K562 (cell line): ENCODE results near the gene CCSER2. TPM values are rescaled to one million over a fixed set of nuclear protein-coding genes. Genes with fewer than 3 reads are reported as not detected.

Source experiments
- ATAC-seq: fragments of 200-7000 bp; cut with Tn5 transposase; 3 replicates; pipeline ENCODE4 v1.9.1; 2020; ENCODE audit warnings: moderate library complexity
- BruUV-seq: library from RNA; stranded (reverse); fragments of 400-500 nt; replicated peaks from 2 replicates; lab custom pipeline; 2021; lab: Mats Ljungman, UMichigan
- CTCF ChIA-PET: fragments of 300-600 bp; formaldehyde crosslinking; extraction: SDS; loops from one replicate; lab custom pipeline; 2021; ENCODE audit warnings: low intra/inter-chr PET ratio; lab: Yijun Ruan, JAX
- POLR2A ChIA-PET: fragments of 300-600, 350-650 bp; sonication (Branson Sonifier 250); formaldehyde crosslinking; extraction: SDS; loops from one replicate; lab custom pipeline; 2021; ENCODE audit warnings: antibody characterized with exemption, inconsistent platforms; lab: Yijun Ruan, JAX
- DNase-seq, 4 experiments: peaks; one replicate each; pipeline versions ENCODE4 v3.0.0 to v3.0.0-alpha.2; 2011 to 2018; ENCODE audit warnings: low spot score in 3 of 4, mixed read lengths in 3 of 4; ENCODE audit errors: extremely low read depth in 1 of 4
- FAIRE-seq: peaks from 2 replicates; lab custom pipeline; 2011; peaks lifted over from hg19 to GRCh38; lab: Jason Lieb, UNC
- H2AFZ ChIP-seq: 2 replicates; pipeline ENCODE4 v1.6.0; 2011; ENCODE audit warnings: low read depth, low read length, control low read depth, inconsistent platforms
- H3K27ac ChIP-seq: fragments of 200-600 bp; 3 replicates; pipeline ENCODE4 v1.8.0; 2011; ENCODE audit warnings: low read depth, mild to moderate bottlenecking, control low read depth, inconsistent platforms, low read length, moderate library complexity, mixed read lengths; ENCODE audit errors: extremely low read depth
- H3K27me3 ChIP-seq, 2 experiments: fragments of 300-600 bp in 1 of 2; 2 replicates in 1 of 2; 3 replicates in 1 of 2; pipeline versions ENCODE4 v1.6.0 to v1.8.0; 2011; ENCODE audit warnings: inconsistent platforms in 2 of 2, low read length in 2 of 2, mild to moderate bottlenecking in 1 of 2, mixed read lengths in 1 of 2, moderate library complexity in 1 of 2; ENCODE audit not compliant: control insufficient read depth in 2 of 2, insufficient read depth in 2 of 2
- H3K36me3 ChIP-seq: fragments of 300-600 bp; 3 replicates; pipeline ENCODE4 v1.8.0; 2011; ENCODE audit warnings: mild to moderate bottlenecking, low read length, inconsistent platforms; ENCODE audit not compliant: control insufficient read depth, insufficient read depth
- H3K4me1 ChIP-seq, 2 experiments: fragments of 200-600 bp in 1 of 2; replicated peaks in 1 of 2; 2 replicates in 1 of 2; 3 replicates in 1 of 2; pipeline versions ENCODE4 v1.5.1 to v1.8.0; 2011; ENCODE audit warnings: inconsistent platforms in 2 of 2, low read length in 2 of 2, mild to moderate bottlenecking in 1 of 2, mixed read lengths in 1 of 2, moderate library complexity in 1 of 2; ENCODE audit not compliant: control insufficient read depth in 2 of 2, insufficient read depth in 2 of 2
- H3K4me2 ChIP-seq: 2 replicates; pipeline ENCODE4 v1.6.1; 2011; ENCODE audit warnings: low read length, control low read depth, inconsistent platforms, mixed read lengths; ENCODE audit not compliant: insufficient read depth
- H3K4me3 ChIP-seq: fragments of 200-600 bp; sonication (generic), shearing (Covaris generic); 2 replicates; pipeline ENCODE4 v1.5.1; 2016; ENCODE audit warnings: control low read depth, inconsistent platforms
- H3K79me2 ChIP-seq: fragments of 200-600 bp; 3 replicates; pipeline ENCODE4 v1.8.0; 2011; ENCODE audit warnings: low read length, inconsistent platforms; ENCODE audit not compliant: control insufficient read depth, insufficient read depth
- H3K9ac ChIP-seq, 2 experiments: 2 replicates each; pipeline versions ENCODE4 v1.6.0 to v1.6.1; 2011; ENCODE audit warnings: low read depth in 2 of 2, low read length in 2 of 2, control low read depth in 1 of 2, inconsistent platforms in 1 of 2, mild to moderate bottlenecking in 1 of 2, mixed read lengths in 1 of 2; ENCODE audit not compliant: insufficient read depth in 1 of 2
- H3K9me1 ChIP-seq: one replicate; pipeline ENCODE4 v1.6.0; 2011; ENCODE audit warnings: inconsistent platforms, mild to moderate bottlenecking, low read length, moderate library complexity; ENCODE audit not compliant: control insufficient read depth, insufficient read depth
- H3K9me3 ChIP-seq: replicated peaks from 2 replicates; pipeline ENCODE4 v1.5.1; 2011; ENCODE audit warnings: low read depth, low read length, inconsistent platforms; ENCODE audit not compliant: control insufficient read depth, insufficient read depth
- H4K20me1 ChIP-seq: replicated peaks from 2 replicates; pipeline ENCODE4 v1.6.1; 2011; ENCODE audit warnings: low read length, inconsistent platforms, mixed read lengths; ENCODE audit not compliant: control insufficient read depth, insufficient read depth
- CBX2 ChIP-seq: fragments of 200-600 bp; sonication (generic); IDR thresholded peaks from one replicate; pipeline ENCODE4 v1.6.1; 2012; ENCODE audit warnings: mild to moderate bottlenecking, low read length, inconsistent platforms; ENCODE audit not compliant: insufficient read depth, poor library complexity, severe bottlenecking
- FOXK1 ChIP-seq: sonication (generic); formaldehyde crosslinking; IDR thresholded peaks from 2 replicates; pipeline ENCODE4 v1.8.0; 2022; ENCODE audit warnings: missing genetic modification reagents, mild to moderate bottlenecking, borderline replicate concordance
- NEUROD1 ChIP-seq: fragments of 150-350 bp; IDR thresholded peaks from 2 replicates; pipeline ENCODE4 v1.6.1; 2014; ENCODE audit warnings: borderline replicate concordance, low read length, low read depth; ENCODE audit not compliant: partially characterized antibody
- SIX5 ChIP-seq, 2 experiments: IDR thresholded peaks; 2 replicates each; pipeline ENCODE4 v1.6.1; 2011; ENCODE audit warnings: low read length in 2 of 2, borderline replicate concordance in 1 of 2, low read depth in 1 of 2, mild to moderate bottlenecking in 1 of 2, moderate library complexity in 1 of 2; ENCODE audit not compliant: insufficient read depth in 1 of 2
- THRAP3 ChIP-seq: fragments of 450-650 bp; IDR thresholded peaks from 2 replicates; pipeline ENCODE4 v1.6.1; 2016; ENCODE audit warnings: mild to moderate bottlenecking, inconsistent platforms, borderline replicate concordance
- ZBTB8A ChIP-seq: fragments of 450-650 bp; IDR thresholded peaks from 2 replicates; pipeline ENCODE4 v1.6.1; 2018; ENCODE audit warnings: mild to moderate bottlenecking, moderate library complexity; ENCODE audit not compliant: partially characterized antibody
- WGBS: fragments of 100-300 bp; shearing (Covaris generic); methylation state at CpG from one replicate; pipeline ENCODE4 v1.1.6; 2016; ENCODE audit warnings: low coverage, mixed read lengths; ENCODE audit not compliant: insufficient coverage; ENCODE audit errors: missing lambda C conversion rate; 5-methylcytosine and 5-hydroxymethylcytosine counted together
- in situ Hi-C: fragments of 300-500 bp; cut with MboI; formaldehyde crosslinking; loops from 4 replicates; pipeline ENCODE4 v1.15.0; 2018; ENCODE audit warnings: inconsistent platforms, mixed read lengths
- intact Hi-C: fragments of 100-400 bp; cut with micrococcal nuclease; formaldehyde crosslinking; loops from 2 replicates; pipeline ENCODE4 v1.14.2; 2022
- polyA plus RNA-seq, 8 experiments: library from polyadenylated mRNA; depleted of rRNA in 4 of 8; stranded (reverse) in 5 of 8; unstranded in 3 of 8; fragments of >200 nt; fragmentation: Nextera tagmentation in 2 of 8; fragmentation: Illumina TruSeq in 1 of 8; extraction: Ambion mirVana in 2 of 8; extraction: Trizol in 1 of 8; gene quantifications; 2 replicates each; pipeline versions ENCODE4 v1.2.1 to v1.2.3, GENCODE V29; 2011 to 2014; ENCODE audit warnings: inconsistent platforms in 1 of 8, missing spikeins in 1 of 8
- total RNA-seq, 7 experiments: library from RNA; depleted of rRNA in 6 of 7; stranded (reverse); fragments of >200 nt in 6 of 7; fragmentation: Illumina TruSeq in 2 of 7; extraction: Trizol in 2 of 7; gene quantifications; 2 replicates each; pipeline versions ENCODE4 v1.2.1 to v1.2.3, GENCODE V29; 2011 to 2021; ENCODE audit warnings: low replicate concordance in 1 of 7
- TF ChIP-seq, protein P1 (sequence below): fragments of 450-650 bp; formaldehyde crosslinking; IDR thresholded peaks from 2 replicates; pipeline ENCODE4 v1.4.0; 2020; ENCODE audit warnings: mild to moderate bottlenecking
- TF ChIP-seq, protein P2 (sequence below): fragments of 450-650 bp; IDR thresholded peaks from 2 replicates; pipeline ENCODE4 v1.6.1; 2016; ENCODE audit warnings: mild to moderate bottlenecking
- TF ChIP-seq, protein P3 (sequence below): fragments of 250-450 bp; sonication (Bioruptor Pico); IDR thresholded peaks from 2 replicates; pipeline ENCODE4 v1.4.0; 2020

Gene CCSER2
- total and polyA plus RNA-seq, 9 of the 15 experiments (the other 6 are each of a cell fraction or from before 2014, with no cell fraction given) = 2.7 to 15.1 (median 9.7) TPM

DNA sequence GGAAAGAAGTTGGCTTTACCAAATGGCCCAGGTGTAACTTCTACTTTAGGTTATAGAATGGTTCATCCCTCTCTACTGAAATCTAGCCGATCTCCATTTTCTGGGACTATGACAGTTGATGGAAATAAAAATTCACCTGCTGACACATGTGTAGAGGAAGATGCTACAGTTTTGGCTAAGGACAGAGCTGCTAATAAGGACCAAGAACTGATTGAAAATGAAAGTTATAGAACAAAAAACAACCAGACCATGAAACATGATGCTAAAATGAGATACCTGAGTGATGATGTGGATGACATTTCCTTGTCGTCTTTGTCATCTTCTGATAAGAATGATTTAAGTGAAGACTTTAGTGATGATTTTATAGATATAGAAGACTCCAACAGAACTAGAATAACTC lies 43.6 kb downstream of the CCSER2 start (continued):
- TF ChIP-seq, protein P1, sequence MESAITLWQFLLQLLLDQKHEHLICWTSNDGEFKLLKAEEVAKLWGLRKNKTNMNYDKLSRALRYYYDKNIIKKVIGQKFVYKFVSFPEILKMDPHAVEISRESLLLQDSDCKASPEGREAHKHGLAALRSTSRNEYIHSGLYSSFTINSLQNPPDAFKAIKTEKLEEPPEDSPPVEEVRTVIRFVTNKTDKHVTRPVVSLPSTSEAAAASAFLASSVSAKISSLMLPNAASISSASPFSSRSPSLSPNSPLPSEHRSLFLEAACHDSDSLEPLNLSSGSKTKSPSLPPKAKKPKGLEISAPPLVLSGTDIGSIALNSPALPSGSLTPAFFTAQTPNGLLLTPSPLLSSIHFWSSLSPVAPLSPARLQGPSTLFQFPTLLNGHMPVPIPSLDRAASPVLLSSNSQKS (CRISPR knock-in tag) = no peak
- TF ChIP-seq NEUROD1 (no peak), CBX2 (no peak), FOXK1 (CRISPR knock-in tag) (no peak), SIX5 (IDR thresholded peaks at IDR 0.05; ENCODE audit: borderline replicate concordance in 1 of 2, insufficient read depth in 1 of 2, low read depth in 1 of 2, low read length in 2 of 2) (no peak), THRAP3 (no peak), ZBTB8A (no peak)

DNA sequence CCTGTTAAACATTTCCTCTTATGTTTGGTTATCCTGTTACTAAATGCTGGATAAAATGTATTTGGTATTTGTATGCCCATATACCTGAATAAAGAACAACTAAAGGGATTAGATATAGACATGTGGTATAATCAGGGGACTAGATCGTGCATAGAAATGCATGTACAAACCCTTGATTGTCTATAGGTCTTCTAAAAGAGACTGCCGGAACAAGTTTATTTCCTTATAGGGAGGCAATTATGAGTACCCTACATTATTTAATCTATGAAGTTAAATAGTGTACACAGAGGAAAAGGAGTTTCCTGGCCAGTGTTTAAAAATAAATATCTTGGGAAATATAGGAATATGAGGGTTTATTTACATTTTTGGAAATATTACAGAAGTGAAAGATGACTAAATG lies 44.6 kb downstream of the CCSER2 start:
- no TSS peak for BruUV-seq
- ATAC-seq (no peak), DNase-seq (no peak), FAIRE-seq (no peak)
- Histone ChIP-seq H3K4me3 (no peak overlapping the region), H3K27me3 (no peaks in the 10 kb centered on the region), H3K9me1 (no peaks in the 10 kb centered on the region), H3K36me3 (peaks cover 10% of the 10 kb centered on the region; the same call in 2 of the 3 replicates), H3K79me2 (no peaks in the 10 kb centered on the region), H3K4me1 (no peaks in the 10 kb centered on the region), H4K20me1 (no peaks in the 10 kb centered on the region), H2AFZ (no peak overlapping the region), H3K27ac (no peak overlapping the region), H3K4me2 (no peak overlapping the region), H3K9me3 (no peaks in the 10 kb centered on the region), H3K9ac (no peak overlapping the region)
- WGBS = 72% methylated on average over 2 of the region's 2 CpGs
- intact Hi-C loops (loop anchor here (10.0 kb wide), 1 partner anchor 342 kb away; no protein-coding TSS in a partner anchor), in situ Hi-C loops (loop anchor here (5.0 kb wide), 1 partner anchor 169 kb away; no protein-coding TSS in a partner anchor)
- TF ChIP-seq, protein P2, sequence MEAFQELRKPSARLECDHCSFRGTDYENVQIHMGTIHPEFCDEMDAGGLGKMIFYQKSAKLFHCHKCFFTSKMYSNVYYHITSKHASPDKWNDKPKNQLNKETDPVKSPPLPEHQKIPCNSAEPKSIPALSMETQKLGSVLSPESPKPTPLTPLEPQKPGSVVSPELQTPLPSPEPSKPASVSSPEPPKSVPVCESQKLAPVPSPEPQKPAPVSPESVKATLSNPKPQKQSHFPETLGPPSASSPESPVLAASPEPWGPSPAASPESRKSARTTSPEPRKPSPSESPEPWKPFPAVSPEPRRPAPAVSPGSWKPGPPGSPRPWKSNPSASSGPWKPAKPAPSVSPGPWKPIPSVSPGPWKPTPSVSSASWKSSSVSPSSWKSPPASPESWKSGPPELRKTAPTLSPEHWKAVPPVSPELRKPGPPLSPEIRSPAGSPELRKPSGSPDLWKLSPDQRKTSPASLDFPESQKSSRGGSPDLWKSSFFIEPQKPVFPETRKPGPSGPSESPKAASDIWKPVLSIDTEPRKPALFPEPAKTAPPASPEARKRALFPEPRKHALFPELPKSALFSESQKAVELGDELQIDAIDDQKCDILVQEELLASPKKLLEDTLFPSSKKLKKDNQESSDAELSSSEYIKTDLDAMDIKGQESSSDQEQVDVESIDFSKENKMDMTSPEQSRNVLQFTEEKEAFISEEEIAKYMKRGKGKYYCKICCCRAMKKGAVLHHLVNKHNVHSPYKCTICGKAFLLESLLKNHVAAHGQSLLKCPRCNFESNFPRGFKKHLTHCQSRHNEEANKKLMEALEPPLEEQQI = no peak
- TF ChIP-seq, protein P3, sequence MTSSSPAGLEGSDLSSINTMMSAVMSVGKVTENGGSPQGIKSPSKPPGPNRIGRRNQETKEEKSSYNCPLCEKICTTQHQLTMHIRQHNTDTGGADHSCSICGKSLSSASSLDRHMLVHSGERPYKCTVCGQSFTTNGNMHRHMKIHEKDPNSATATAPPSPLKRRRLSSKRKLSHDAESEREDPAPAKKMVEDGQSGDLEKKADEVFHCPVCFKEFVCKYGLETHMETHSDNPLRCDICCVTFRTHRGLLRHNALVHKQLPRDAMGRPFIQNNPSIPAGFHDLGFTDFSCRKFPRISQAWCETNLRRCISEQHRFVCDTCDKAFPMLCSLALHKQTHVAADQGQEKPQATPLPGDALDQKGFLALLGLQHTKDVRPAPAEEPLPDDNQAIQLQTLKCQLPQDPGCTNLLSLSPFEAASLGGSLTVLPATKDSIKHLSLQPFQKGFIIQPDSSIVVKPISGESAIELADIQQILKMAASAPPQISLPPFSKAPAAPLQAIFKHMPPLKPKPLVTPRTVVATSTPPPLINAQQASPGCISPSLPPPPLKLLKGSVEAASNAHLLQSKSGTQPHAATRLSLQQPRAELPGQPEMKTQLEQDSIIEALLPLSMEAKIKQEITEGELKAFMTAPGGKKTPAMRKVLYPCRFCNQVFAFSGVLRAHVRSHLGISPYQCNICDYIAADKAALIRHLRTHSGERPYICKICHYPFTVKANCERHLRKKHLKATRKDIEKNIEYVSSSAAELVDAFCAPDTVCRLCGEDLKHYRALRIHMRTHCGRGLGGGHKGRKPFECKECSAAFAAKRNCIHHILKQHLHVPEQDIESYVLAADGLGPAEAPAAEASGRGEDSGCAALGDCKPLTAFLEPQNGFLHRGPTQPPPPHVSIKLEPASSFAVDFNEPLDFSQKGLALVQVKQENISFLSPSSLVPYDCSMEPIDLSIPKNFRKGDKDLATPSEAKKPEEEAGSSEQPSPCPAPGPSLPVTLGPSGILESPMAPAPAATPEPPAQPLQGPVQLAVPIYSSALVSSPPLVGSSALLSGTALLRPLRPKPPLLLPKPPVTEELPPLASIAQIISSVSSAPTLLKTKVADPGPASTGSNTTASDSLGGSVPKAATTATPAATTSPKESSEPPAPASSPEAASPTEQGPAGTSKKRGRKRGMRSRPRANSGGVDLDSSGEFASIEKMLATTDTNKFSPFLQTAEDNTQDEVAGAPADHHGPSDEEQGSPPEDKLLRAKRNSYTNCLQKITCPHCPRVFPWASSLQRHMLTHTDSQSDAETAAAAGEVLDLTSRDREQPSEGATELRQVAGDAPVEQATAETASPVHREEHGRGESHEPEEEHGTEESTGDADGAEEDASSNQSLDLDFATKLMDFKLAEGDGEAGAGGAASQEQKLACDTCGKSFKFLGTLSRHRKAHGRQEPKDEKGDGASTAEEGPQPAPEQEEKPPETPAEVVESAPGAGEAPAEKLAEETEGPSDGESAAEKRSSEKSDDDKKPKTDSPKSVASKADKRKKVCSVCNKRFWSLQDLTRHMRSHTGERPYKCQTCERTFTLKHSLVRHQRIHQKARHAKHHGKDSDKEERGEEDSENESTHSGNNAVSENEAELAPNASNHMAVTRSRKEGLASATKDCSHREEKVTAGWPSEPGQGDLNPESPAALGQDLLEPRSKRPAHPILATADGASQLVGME (CRISPR knock-in tag) = no peak
- ChIA-PET CTCF (interaction anchor here (5.4 kb wide), 1 partner anchor 165 kb away, joined by 58 read pairs; no protein-coding TSS in a partner anchor), POLR2A (interaction anchor here (0.7 kb wide), 1 partner anchor 168 kb away, joined by 3 read pairs; no protein-coding TSS in a partner anchor)
